Endothelial cell of umbilical vein (primary cell): ENCODE data around the gene GPR137C. TPM values are rescaled to one million over a fixed set of nuclear protein-coding genes. Genes with fewer than 3 reads are reported as not detected.

Experiments used
- BruUV-seq: library from RNA; stranded (reverse); fragments of 400-500 nt; replicated peaks from 2 replicates; lab custom pipeline; 2021; lab: Mats Ljungman, UMichigan
- CTCF ChIA-PET: fragments of 300-600, 350-600 bp; sonication (Branson Sonifier 250); formaldehyde crosslinking; loops from one replicate; lab custom pipeline; 2021; ENCODE audit warnings: antibody characterized with exemption, inconsistent platforms; lab: Charles Lee
- POLR2A ChIA-PET: fragments of 300-600, 350-600 bp; sonication (Branson Sonifier 250); formaldehyde crosslinking; loops from one replicate; lab custom pipeline; 2021; ENCODE audit warnings: antibody characterized with exemption, inconsistent platforms; lab: Charles Lee
- DNase-seq: peaks from one replicate; pipeline ENCODE4 v3.0.0-alpha.2; 2011; ENCODE audit warnings: low read depth, low spot score
- FAIRE-seq: peaks from 2 replicates; lab custom pipeline; 2011; peaks lifted over from hg19 to GRCh38; lab: Jason Lieb, UNC
- H2AFZ ChIP-seq: 2 replicates; pipeline ENCODE4 v1.6.0; 2012; ENCODE audit warnings: low read depth, low read length, control low read depth, inconsistent platforms
- H3K27ac ChIP-seq: 2 replicates; pipeline ENCODE4 v1.5.1; 2011; ENCODE audit warnings: low read depth, mild to moderate bottlenecking, control low read depth, low read length, moderate library complexity; ENCODE audit not compliant: insufficient read depth
- H3K27me3 ChIP-seq, 2 experiments: 2 replicates each; pipeline versions ENCODE4 v1.6.0 to v1.6.1; 2011; ENCODE audit warnings: low read length in 2 of 2, mixed read lengths in 1 of 2; ENCODE audit not compliant: control insufficient read depth in 2 of 2, insufficient read depth in 2 of 2
- H3K36me3 ChIP-seq, 2 experiments: 2 replicates in 1 of 2; 3 replicates in 1 of 2; pipeline ENCODE4 v1.5.1; 2011; ENCODE audit warnings: low read length in 2 of 2, mild to moderate bottlenecking in 1 of 2, moderate library complexity in 1 of 2; ENCODE audit not compliant: control insufficient read depth in 2 of 2, insufficient read depth in 2 of 2; ENCODE audit errors: extremely low read depth in 1 of 2
- H3K4me1 ChIP-seq: 3 replicates; pipeline ENCODE4 v1.5.1; 2011; ENCODE audit warnings: mild to moderate bottlenecking, low read length; ENCODE audit not compliant: control insufficient read depth, insufficient read depth; ENCODE audit errors: extremely low read depth
- H3K4me2 ChIP-seq: 2 replicates; pipeline ENCODE4 v1.6.1; 2011; ENCODE audit warnings: low read length, control low read depth, mixed read lengths; ENCODE audit not compliant: insufficient read depth
- H3K4me3 ChIP-seq, 3 experiments: fragments of 200-600 bp in 1 of 3; sonication (generic), shearing (Covaris generic) in 1 of 3; replicated peaks in 1 of 3; 2 replicates each; pipeline ENCODE4 v1.5.1; 2011 to 2016; ENCODE audit warnings: control low read depth in 3 of 3, low read length in 3 of 3, mild to moderate bottlenecking in 2 of 3, inconsistent platforms in 1 of 3, low read depth in 1 of 3, moderate library complexity in 1 of 3; ENCODE audit not compliant: insufficient read depth in 1 of 3
- H3K79me2 ChIP-seq: 2 replicates; pipeline ENCODE4 v1.6.0; 2012; ENCODE audit warnings: low read length, inconsistent platforms; ENCODE audit not compliant: control insufficient read depth, insufficient read depth
- H3K9ac ChIP-seq: replicated peaks from 2 replicates; pipeline ENCODE3; 2011; ENCODE audit warnings: low read length, control low read depth; ENCODE audit not compliant: insufficient read depth; ENCODE audit errors: extremely low read depth
- H3K9me1 ChIP-seq: replicated peaks from 3 replicates; pipeline ENCODE4 v1.6.0; 2011; ENCODE audit warnings: mild to moderate bottlenecking, low read length; ENCODE audit not compliant: control insufficient read depth, insufficient read depth; ENCODE audit errors: extremely low read depth
- H3K9me3 ChIP-seq: replicated peaks from 2 replicates; pipeline ENCODE4 v1.5.1; 2012; ENCODE audit warnings: low read length, inconsistent platforms; ENCODE audit not compliant: control insufficient read depth, insufficient read depth
- H4K20me1 ChIP-seq: replicated peaks from 2 replicates; pipeline ENCODE3; 2011; ENCODE audit warnings: mild to moderate bottlenecking, low read length; ENCODE audit not compliant: control insufficient read depth, insufficient read depth; ENCODE audit errors: extremely low read depth
- CTCF ChIP-seq, 2 donors: IDR thresholded peaks; 1 replicate in 1 of 2; 2 replicates in 1 of 2; pipeline ENCODE4 v1.5.1; 2011; ENCODE audit warnings: low read length in 2 of 2, mild to moderate bottlenecking in 2 of 2, moderate library complexity in 2 of 2, control low read depth in 1 of 2, inconsistent platforms in 1 of 2, low read depth in 1 of 2; ENCODE audit not compliant: insufficient read depth in 1 of 2; ENCODE audit errors: extremely low read depth in 1 of 2
- EZH2 ChIP-seq: IDR thresholded peaks from 2 replicates; pipeline ENCODE4 v1.6.1; 2012; ENCODE audit warnings: borderline replicate concordance, low read depth, mild to moderate bottlenecking, moderate library complexity, low read length, inconsistent platforms; ENCODE audit not compliant: severe bottlenecking
- FOS ChIP-seq: IDR thresholded peaks from 2 replicates; pipeline ENCODE4 v1.6.1; 2011; ENCODE audit warnings: mild to moderate bottlenecking, low read length, moderate library complexity, borderline replicate concordance; ENCODE audit not compliant: insufficient read depth
- GATA2 ChIP-seq: IDR thresholded peaks from 2 replicates; pipeline ENCODE4 v1.7.0; 2011; ENCODE audit warnings: low read depth, mild to moderate bottlenecking, moderate library complexity, mixed read lengths, low read length; ENCODE audit not compliant: insufficient read length, insufficient read depth
- JUN ChIP-seq: IDR thresholded peaks from 2 replicates; pipeline ENCODE4 v1.6.1; 2011; ENCODE audit warnings: borderline replicate concordance, low read depth; ENCODE audit not compliant: insufficient read length, insufficient read depth
- MAX ChIP-seq: IDR thresholded peaks from 2 replicates; pipeline ENCODE4 v1.6.1; 2011; ENCODE audit not compliant: insufficient read depth, insufficient read length
- MYC ChIP-seq: IDR thresholded peaks from one replicate; pipeline ENCODE4 v1.6.1; 2011; ENCODE audit warnings: mild to moderate bottlenecking, low read depth, low read length
- POLR2A ChIP-seq: IDR thresholded peaks from 2 replicates; pipeline ENCODE4 v1.6.1; 2012; ENCODE audit warnings: low read depth, mild to moderate bottlenecking, control low read depth, low read length
- POLR2AphosphoS5 ChIP-seq: IDR thresholded peaks from 2 replicates; pipeline ENCODE4 v1.6.1; 2012; ENCODE audit warnings: low read depth, mild to moderate bottlenecking, control low read depth, low read length, moderate library complexity; ENCODE audit not compliant: insufficient read depth
- dilution Hi-C: fragments of 300-500 bp; cut with MboI; formaldehyde crosslinking; loops from one replicate; pipeline ENCODE4 v1.15.0; 2019; ENCODE audit warnings: low sequenced_read_pairs; ENCODE audit not compliant: extremely low pct_ligation_motif_present
- intact Hi-C: fragments of 100-400 bp; cut with micrococcal nuclease; formaldehyde crosslinking; loops from one replicate; pipeline ENCODE4 v1.10.0; 2022
- polyA plus RNA-seq, 4 experiments: library from polyadenylated mRNA; depleted of rRNA in 3 of 4; stranded (reverse) in 3 of 4; unstranded in 1 of 4; fragments of >200 nt; gene quantifications; 2 replicates each; pipeline versions ENCODE4 v1.2.1 to v1.2.3, GENCODE V29; 2011 to 2012; ENCODE audit warnings: missing spikeins in 1 of 4
- total RNA-seq: library from RNA; stranded (reverse); gene quantifications from 2 replicates; pipeline ENCODE4 v1.2.3, GENCODE V29; 2021

GPR137C gene
- total and polyA plus RNA-seq, 2 donors (not counting 3 experiments of a cell fraction or from before 2014, with no cell fraction given): 1.5 to 5.7 TPM

- no peak overlapping the region for H2AFZ ChIP-seq
- ChIA-PET CTCF (interaction anchor here (1.2 kb wide), 1 partner anchor 10 kb away, joined by 5 read pairs; no protein-coding TSS in a partner anchor), POLR2A (no interaction called here)
- no peak for TF ChIP-seq JUN
- no peak for TF ChIP-seq POLR2A
- TF ChIP-seq GATA2: no peak
- TF ChIP-seq EZH2: no peak
- TF ChIP-seq MYC: no peak
- TF ChIP-seq CTCF (IDR thresholded peaks at IDR 0.05; ENCODE audit: extremely low read depth in 1 of 2, insufficient read depth in 1 of 2, low read depth in 1 of 2, low read length in 2 of 2): no peak
- TF ChIP-seq MAX: no peak
- no peak for TF ChIP-seq POLR2AphosphoS5
- TF ChIP-seq FOS: no peak
- FAIRE-seq (no peak), DNase-seq (no peak)
- no peaks in the 10 kb centered on the region for H4K20me1 ChIP-seq
- no TSS peak for BruUV-seq
- H3K36me3 ChIP-seq: no peaks in the 10 kb centered on the region
- no peak overlapping the region for H3K27ac ChIP-seq
- H3K79me2 ChIP-seq: no peaks in the 10 kb centered on the region
- no peaks in the 10 kb centered on the region for H3K27me3 ChIP-seq
- no peak overlapping the region for H3K9ac ChIP-seq
- no peak overlapping the region for H3K4me2 ChIP-seq
- no peak overlapping the region for H3K4me3 ChIP-seq
- H3K9me3 ChIP-seq: no peaks in the 10 kb centered on the region
- H3K9me1 ChIP-seq: no peaks in the 10 kb centered on the region
- H3K4me1 ChIP-seq: no peaks in the 10 kb centered on the region
- dilution Hi-C loops: no loop called here
- intact Hi-C loops: no loop called here
These were observed 37.0 kb downstream of the GPR137C start for GRCh38 chr14:52589646-52590045.
